GM11168 (cell line): ENCODE results near the gene TGIF2.

Experiments
- in situ Hi-C: fragments of 300-500 bp; cut with MboI; formaldehyde crosslinking; loops from one replicate; pipeline ENCODE4 v1.12.0; 2022; ENCODE audit warnings: low sequenced_read_pairs; ENCODE audit not compliant: unreplicated experiment

TGIF2 gene

GRCh38 chr20:36642136-36642535, 68.7 kb downstream of the TGIF2 start:
- in situ Hi-C loops, result no loop called here
